A549 (cell line): Measurements from ENCODE around the gene CARMIL1. TPM values are rescaled to one million over a fixed set of nuclear protein-coding genes. Genes with fewer than 3 reads are reported as not detected.

ENCODE experiments used
- ATAC-seq, 2 experiments: fragments of 200-7000 bp in 1 of 2; fragments of >200 bp in 1 of 2; cut with Nextera tagmentation in 1 of 2; cut with Tn5 transposase in 1 of 2; 3 replicates each; pipeline versions ENCODE4 v1.8.0 to v1.9.1; 2018 to 2020; ENCODE audit warnings: mild to moderate bottlenecking in 1 of 2, moderate library complexity in 1 of 2
- CTCF ChIA-PET: fragments of 300-600 bp; sonication (Branson Sonifier 250); formaldehyde crosslinking; extraction: SDS; loops from one replicate; lab custom pipeline; 2021; ENCODE audit warnings: antibody characterized with exemption, inconsistent platforms; lab: Yijun Ruan, JAX
- POLR2A ChIA-PET: fragments of 350-600 bp; formaldehyde crosslinking; extraction: SDS; loops from one replicate; lab custom pipeline; 2021; ENCODE audit warnings: antibody characterized with exemption, inconsistent platforms; lab: Yijun Ruan, JAX
- DNase-seq, 2 experiments: peaks; one replicate each; pipeline versions ENCODE4 v3.0.0 to v3.0.0-alpha.2; 2011 to 2016; ENCODE audit warnings: low read depth in 1 of 2, low spot score in 1 of 2
- FAIRE-seq: peaks from 2 replicates; lab custom pipeline; 2011; peaks lifted over from hg19 to GRCh38; lab: Jason Lieb, UNC
- H3K27ac ChIP-seq, 2 experiments: fragments of >200 bp; sonication (Bioruptor Twin); formaldehyde crosslinking; 3 replicates each; pipeline ENCODE4 v1.5.1; 2016 to 2017
- H3K4me1 ChIP-seq: fragments of >200 bp; sonication (Bioruptor Twin); formaldehyde crosslinking; 3 replicates; pipeline ENCODE4 v1.6.1; 2016
- H3K4me2 ChIP-seq: fragments of >200 bp; sonication (Bioruptor Twin); formaldehyde crosslinking; 3 replicates; pipeline ENCODE4 v1.6.1; 2016
- H3K4me3 ChIP-seq: fragments of >200 bp; sonication (Bioruptor Twin); formaldehyde crosslinking; 3 replicates; pipeline ENCODE4 v1.5.1; 2016
- H3K9me3 ChIP-seq: fragments of >200 bp; sonication (Bioruptor Twin); formaldehyde crosslinking; 3 replicates; pipeline ENCODE4 v1.6.1; 2016
- BHLHE40 ChIP-seq: IDR thresholded peaks from 2 replicates; pipeline ENCODE4 v1.6.1; 2012; ENCODE audit warnings: low read depth, low read length, inconsistent platforms
- CBX2 ChIP-seq: fragments of 200-600 bp; sonication (generic); IDR thresholded peaks from 2 replicates; pipeline ENCODE4 v1.6.1; 2016; ENCODE audit warnings: low read depth, mild to moderate bottlenecking, borderline replicate concordance
- CHD2 ChIP-seq: fragments of 150-350 bp; IDR thresholded peaks from 2 replicates; pipeline ENCODE4 v1.6.1; 2014; ENCODE audit warnings: low read length; ENCODE audit not compliant: partially characterized antibody
- CHD4 ChIP-seq: fragments of 200-600 bp; sonication (generic); IDR thresholded peaks from 2 replicates; pipeline ENCODE4 v1.6.1; 2016; ENCODE audit warnings: antibody characterized with exemption, mild to moderate bottlenecking, borderline replicate concordance
- FOSB ChIP-seq: fragments of 250-450 bp; sonication (Bioruptor Pico); IDR thresholded peaks from 2 replicates; pipeline ENCODE4 v1.5.0; 2020; ENCODE audit warnings: mild to moderate bottlenecking, moderate library complexity
- HDAC2 ChIP-seq: fragments of 200-600 bp; sonication (generic); IDR thresholded peaks from 2 replicates; pipeline ENCODE4 v1.6.1; 2016
- HEYL ChIP-seq: fragments of 250-450 bp; sonication (Bioruptor Pico); IDR thresholded peaks from 2 replicates; pipeline ENCODE4 v1.8.0; 2021; ENCODE audit warnings: mild to moderate bottlenecking, moderate library complexity
- HOXA7 ChIP-seq: fragments of 250-450 bp; sonication (Bioruptor Pico); IDR thresholded peaks from 2 replicates; pipeline ENCODE4 v1.5.0; 2020; ENCODE audit warnings: mild to moderate bottlenecking, moderate library complexity
- HOXB13 ChIP-seq: fragments of 250-450 bp; sonication (Bioruptor Pico); IDR thresholded peaks from 2 replicates; pipeline ENCODE4 v1.5.0; 2020; ENCODE audit warnings: low read depth, mild to moderate bottlenecking, moderate library complexity
- JUN ChIP-seq, 2 experiments: fragments of >200 bp; sonication (Bioruptor Twin); formaldehyde crosslinking; IDR thresholded peaks; 2 replicates in 1 of 2; 3 replicates in 1 of 2; pipeline ENCODE4 v1.6.1; 2016 to 2017
- KDM1A ChIP-seq: fragments of 200-600 bp; sonication (generic); IDR thresholded peaks from 2 replicates; pipeline ENCODE4 v1.6.1; 2016; ENCODE audit warnings: low read depth, mild to moderate bottlenecking
- MAFK ChIP-seq: fragments of 450-650 bp; IDR thresholded peaks from 2 replicates; pipeline ENCODE4 v1.6.1; 2014; ENCODE audit not compliant: partially characterized antibody
- MAZ ChIP-seq: fragments of 150-350 bp; IDR thresholded peaks from 2 replicates; pipeline ENCODE4 v1.6.1; 2014; ENCODE audit warnings: antibody characterized with exemption, low read depth, low read length, borderline replicate concordance
- NFE2L2 ChIP-seq: fragments of 150-350 bp; conservative IDR thresholded peaks from 2 replicates; pipeline ENCODE4 v1.6.1; 2014; ENCODE audit warnings: low read length
- NR3C1 ChIP-seq: fragments of >200 bp; sonication (Bioruptor Twin); formaldehyde crosslinking; IDR thresholded peaks from 3 replicates; pipeline ENCODE4 v1.6.1; 2017
- POLR2AphosphoS2 ChIP-seq: conservative IDR thresholded peaks from 2 replicates; pipeline ENCODE4 v1.6.1; 2012; ENCODE audit warnings: low read length, improper control_type of control experiment, inconsistent platforms
- RAD21 ChIP-seq, 2 experiments: fragments of >200 bp in 1 of 2; sonication (Bioruptor Twin) in 1 of 2; formaldehyde crosslinking in 1 of 2; IDR thresholded peaks in 1 of 2; conservative IDR thresholded peaks in 1 of 2; 2 replicates in 1 of 2; 3 replicates in 1 of 2; pipeline ENCODE4 v1.6.1; 2012 to 2018; ENCODE audit warnings: inconsistent platforms in 1 of 2
- RARB ChIP-seq: fragments of 250-450 bp; sonication (Bioruptor Pico); IDR thresholded peaks from 2 replicates; pipeline ENCODE4 v1.8.0; 2021; ENCODE audit warnings: mild to moderate bottlenecking, moderate library complexity
- RCOR1 ChIP-seq: fragments of 150-350 bp; IDR thresholded peaks from 2 replicates; pipeline ENCODE4 v1.6.1; 2014; ENCODE audit warnings: antibody characterized with exemption, low read length, low read depth
- RFX5 ChIP-seq: fragments of 450-650 bp; IDR thresholded peaks from 2 replicates; pipeline ENCODE4 v1.7.1; 2014; ENCODE audit warnings: antibody characterized with exemption, mild to moderate bottlenecking, moderate library complexity
- SREBF2 ChIP-seq: fragments of 450-650 bp; IDR thresholded peaks from 2 replicates; pipeline ENCODE4 v1.6.1; 2014; ENCODE audit warnings: mild to moderate bottlenecking, moderate library complexity
- TFCP2L1 ChIP-seq: fragments of 250-450 bp; sonication (Bioruptor Pico); IDR thresholded peaks from 2 replicates; pipeline ENCODE4 v1.5.0; 2021; ENCODE audit warnings: mild to moderate bottlenecking
- ZC3H11A ChIP-seq: fragments of 450-650 bp; IDR thresholded peaks from 2 replicates; pipeline ENCODE4 v1.6.1; 2014; ENCODE audit warnings: antibody characterized with exemption, mild to moderate bottlenecking
- WGBS: methylation state at CpG from one replicate; pipeline ENCODE4 v1.1.6; 2017; ENCODE audit errors: missing lambda C conversion rate; 5-methylcytosine and 5-hydroxymethylcytosine counted together
- polyA plus RNA-seq, 4 experiments: library from polyadenylated mRNA; depleted of rRNA in 3 of 4; stranded (reverse); fragments of >200 nt; fragmentation: RNase III in 1 of 4; extraction: RNeasy Plus Mini Kit Qiagen cat#74134 plus additional on column Dnase treatment in 1 of 4; gene quantifications; 2 replicates in 3 of 4; 3 replicates in 1 of 4; pipeline ENCODE4 v1.2.3, GENCODE V29; 2011 to 2017
- TF ChIP-seq, protein P1 (sequence below): IDR thresholded peaks from 2 replicates; pipeline ENCODE4 v1.6.1; 2012
- TF ChIP-seq, protein P2 (sequence below): IDR thresholded peaks from 2 replicates; pipeline ENCODE4 v1.6.1; 2012; ENCODE audit warnings: low read depth, borderline replicate concordance
- TF ChIP-seq, protein P3 (sequence below): fragments of 250-450 bp; sonication (Bioruptor Pico); IDR thresholded peaks from 2 replicates; pipeline ENCODE4 v1.5.0; 2021; ENCODE audit warnings: mild to moderate bottlenecking, moderate library complexity, borderline replicate concordance
- TF ChIP-seq, protein P4 (sequence below): IDR thresholded peaks from 2 replicates; pipeline ENCODE4 v1.6.1; 2012
- TF ChIP-seq, protein P5 (sequence below): fragments of 250-450 bp; sonication (Bioruptor Pico); IDR thresholded peaks from 2 replicates; pipeline ENCODE4 v1.5.0; 2020; ENCODE audit warnings: low read depth, mild to moderate bottlenecking, moderate library complexity

Gene CARMIL1
- polyA plus RNA-seq, 2 of the 4 experiments (the other 2 are of a cell fraction), result 11.5 to 11.8 TPM

DNA sequence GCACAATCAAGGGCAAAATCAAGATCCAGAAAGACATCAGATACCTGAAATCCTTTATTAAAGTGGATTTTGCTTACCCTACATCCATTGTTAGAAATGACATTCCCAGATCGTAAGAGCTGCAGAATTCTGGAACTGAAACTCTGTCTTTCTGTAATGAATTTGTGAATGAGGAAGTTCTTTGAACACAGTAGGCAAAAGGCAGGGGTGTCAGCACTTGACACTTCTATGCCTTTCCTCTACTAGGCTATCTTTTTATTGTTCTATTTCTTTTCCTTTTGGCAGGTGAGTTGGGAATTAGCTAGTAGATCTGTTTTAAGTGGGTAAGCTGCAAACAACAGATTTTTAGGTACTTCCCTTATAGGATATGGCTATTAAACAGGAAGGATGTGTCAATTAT is 126.3 kb downstream of the CARMIL1 start (continued):
- TF ChIP-seq, protein P1, sequence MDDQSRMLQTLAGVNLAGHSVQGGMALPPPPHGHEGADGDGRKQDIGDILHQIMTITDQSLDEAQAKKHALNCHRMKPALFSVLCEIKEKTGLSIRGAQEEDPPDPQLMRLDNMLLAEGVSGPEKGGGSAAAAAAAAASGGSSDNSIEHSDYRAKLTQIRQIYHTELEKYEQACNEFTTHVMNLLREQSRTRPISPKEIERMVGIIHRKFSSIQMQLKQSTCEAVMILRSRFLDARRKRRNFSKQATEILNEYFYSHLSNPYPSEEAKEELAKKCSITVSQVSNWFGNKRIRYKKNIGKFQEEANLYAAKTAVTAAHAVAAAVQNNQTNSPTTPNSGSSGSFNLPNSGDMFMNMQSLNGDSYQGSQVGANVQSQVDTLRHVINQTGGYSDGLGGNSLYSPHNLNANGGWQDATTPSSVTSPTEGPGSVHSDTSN, result no peak
- no peak for TF ChIP-seq HOXA7 (CRISPR knock-in tag)

DNA sequence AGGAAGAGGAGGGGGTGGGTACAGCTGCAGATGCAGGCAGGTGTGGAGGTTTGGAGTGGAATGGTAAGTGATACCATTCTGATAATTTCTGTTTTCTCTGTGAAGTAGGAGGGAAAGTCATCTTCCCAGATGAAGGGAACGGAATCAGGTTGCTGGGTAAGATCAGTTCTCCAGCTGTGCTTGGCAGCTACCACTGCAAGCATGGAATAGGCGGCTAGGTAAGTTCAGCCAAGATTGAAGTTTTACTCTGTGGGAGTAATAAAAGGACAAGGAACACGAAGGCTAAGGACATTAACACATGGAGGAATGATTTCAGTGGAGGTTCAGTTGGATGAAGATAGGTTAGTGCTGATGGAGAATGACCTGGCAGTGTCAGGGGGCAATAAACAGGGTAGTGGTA is 128.3 kb downstream of the CARMIL1 start:
- Histone ChIP-seq H3K4me1 (no peaks in the 10 kb centered on the region), H3K9me3 (no peaks in the 10 kb centered on the region), H3K4me2 (no peak overlapping the region), H3K27ac (no peak overlapping the region), H3K4me3 (no peak overlapping the region)
- WGBS, result 71% methylated on average over 3 of the region's 3 CpGs
- CTCF ChIA-PET, result interaction anchor here (0.7 kb wide), 1 partner anchor 41 kb away, joined by 3 read pairs; no protein-coding TSS in a partner anchor
- ATAC-seq (no peak), FAIRE-seq (no peak), DNase-seq (no peak)
- no peak for TF ChIP-seq HDAC2
- TF ChIP-seq HEYL, result no peak
- no peak for TF ChIP-seq RARB
- TF ChIP-seq, protein P2, sequence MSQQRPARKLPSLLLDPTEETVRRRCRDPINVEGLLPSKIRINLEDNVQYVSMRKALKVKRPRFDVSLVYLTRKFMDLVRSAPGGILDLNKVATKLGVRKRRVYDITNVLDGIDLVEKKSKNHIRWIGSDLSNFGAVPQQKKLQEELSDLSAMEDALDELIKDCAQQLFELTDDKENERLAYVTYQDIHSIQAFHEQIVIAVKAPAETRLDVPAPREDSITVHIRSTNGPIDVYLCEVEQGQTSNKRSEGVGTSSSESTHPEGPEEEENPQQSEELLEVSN, result no peak
- TF ChIP-seq FOSB (CRISPR knock-in tag), result no peak
- no peak for TF ChIP-seq ZC3H11A
- TF ChIP-seq, protein P3, sequence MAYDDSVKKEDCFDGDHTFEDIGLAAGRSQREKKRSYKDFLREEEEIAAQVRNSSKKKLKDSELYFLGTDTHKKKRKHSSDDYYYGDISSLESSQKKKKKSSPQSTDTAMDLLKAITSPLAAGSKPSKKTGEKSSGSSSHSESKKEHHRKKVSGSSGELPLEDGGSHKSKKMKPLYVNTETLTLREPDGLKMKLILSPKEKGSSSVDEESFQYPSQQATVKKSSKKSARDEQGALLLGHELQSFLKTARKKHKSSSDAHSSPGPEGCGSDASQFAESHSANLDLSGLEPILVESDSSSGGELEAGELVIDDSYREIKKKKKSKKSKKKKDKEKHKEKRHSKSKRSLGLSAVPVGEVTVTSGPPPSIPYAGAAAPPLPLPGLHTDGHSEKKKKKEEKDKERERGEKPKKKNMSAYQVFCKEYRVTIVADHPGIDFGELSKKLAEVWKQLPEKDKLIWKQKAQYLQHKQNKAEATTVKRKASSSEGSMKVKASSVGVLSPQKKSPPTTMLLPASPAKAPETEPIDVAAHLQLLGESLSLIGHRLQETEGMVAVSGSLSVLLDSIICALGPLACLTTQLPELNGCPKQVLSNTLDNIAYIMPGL (CRISPR knock-in tag), result no peak
- no peak for TF ChIP-seq MAFK
- TF ChIP-seq, protein P4, sequence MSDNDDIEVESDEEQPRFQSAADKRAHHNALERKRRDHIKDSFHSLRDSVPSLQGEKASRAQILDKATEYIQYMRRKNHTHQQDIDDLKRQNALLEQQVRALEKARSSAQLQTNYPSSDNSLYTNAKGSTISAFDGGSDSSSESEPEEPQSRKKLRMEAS, result no peak
- TF ChIP-seq SREBF2, result no peak
- no peak for TF ChIP-seq KDM1A
- no peak for TF ChIP-seq MAZ
- no peak for TF ChIP-seq RAD21 (conservative IDR thresholded peaks at IDR 0.05 in 1 of 2, IDR thresholded peaks at IDR 0.05 in 1 of 2)
- TF ChIP-seq NFE2L2, result no peak
- TF ChIP-seq RCOR1, result no peak
- POLR2A ChIA-PET, result interaction anchor here (0.7 kb wide), 1 partner anchor 82 kb away, joined by 7 read pairs; no protein-coding TSS in a partner anchor

DNA sequence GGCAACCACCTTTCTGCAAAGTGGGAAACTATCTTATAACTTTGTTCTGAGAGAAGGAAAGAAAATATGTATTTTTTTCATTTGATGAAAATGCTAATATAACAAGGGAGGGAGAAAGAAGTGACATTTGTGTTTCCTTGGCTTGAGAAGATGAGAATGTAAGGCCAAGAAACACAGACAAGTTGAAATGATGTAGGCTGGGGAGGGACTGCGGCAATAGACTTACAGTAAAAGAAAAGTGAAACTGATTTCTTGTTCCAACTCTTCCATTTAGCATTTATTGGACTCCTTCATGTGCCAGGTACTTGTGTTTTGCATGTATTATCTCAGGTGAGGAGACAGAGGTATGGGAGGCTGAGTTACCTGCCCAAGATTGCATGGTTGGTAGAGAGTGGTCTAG is 130.9 kb downstream of the CARMIL1 start:
- DNase-seq (no peak), ATAC-seq (no peak), FAIRE-seq (no peak)
- Histone ChIP-seq H3K4me1 (no peaks in the 10 kb centered on the region), H3K27ac (no peak overlapping the region), H3K9me3 (no peaks in the 10 kb centered on the region), H3K4me3 (no peak overlapping the region), H3K4me2 (no peak overlapping the region)
- TF ChIP-seq RCOR1 (no peak), CHD2 (no peak), NR3C1 (no peak)
- CTCF ChIA-PET, result no interaction called here
- 100% methylated on average over 1 of the region's 1 CpG for WGBS
- POLR2A ChIA-PET, result no interaction called here

DNA sequence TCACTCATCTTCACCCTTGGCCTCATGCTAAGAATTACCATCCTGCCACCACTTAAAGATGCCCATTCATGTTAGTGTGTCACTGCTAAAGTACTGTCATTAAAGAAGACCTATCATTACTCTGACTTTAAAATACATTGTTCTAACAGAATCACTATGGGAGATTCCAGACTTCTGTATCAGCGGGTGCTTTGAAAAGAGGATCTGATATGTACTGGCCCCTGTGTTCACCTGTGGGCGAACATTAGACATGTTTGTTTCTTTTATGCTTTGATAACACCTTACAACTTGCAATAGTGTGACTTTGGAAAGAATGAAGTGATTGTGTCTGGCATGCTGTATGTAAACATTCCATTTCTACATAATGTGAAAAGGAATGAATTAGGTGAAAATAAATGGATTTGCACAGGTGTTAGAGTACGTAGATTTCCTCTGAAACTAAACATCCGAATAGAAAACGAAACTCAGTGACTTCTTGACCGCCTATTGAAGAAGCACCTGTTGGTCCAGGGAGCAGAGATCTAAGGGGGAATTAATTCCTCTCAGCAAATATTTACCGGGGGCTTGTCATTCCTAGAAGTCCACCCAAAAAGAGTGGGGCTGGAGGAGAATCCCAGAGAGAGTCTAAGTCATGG is 132.3 kb downstream of the CARMIL1 start:
- Histone ChIP-seq H3K4me1 (no peaks in the 10 kb centered on the region), H3K4me3 (no peak overlapping the region), H3K27ac (no peak overlapping the region), H3K4me2 (no peak overlapping the region), H3K9me3 (no peaks in the 10 kb centered on the region)
- ChIA-PET CTCF (no interaction called here), POLR2A (no interaction called here)
- no peak for FAIRE-seq
- no peak for TF ChIP-seq NFE2L2
- no peak for TF ChIP-seq HOXB13 (CRISPR knock-in tag)
- TF ChIP-seq, protein P5, sequence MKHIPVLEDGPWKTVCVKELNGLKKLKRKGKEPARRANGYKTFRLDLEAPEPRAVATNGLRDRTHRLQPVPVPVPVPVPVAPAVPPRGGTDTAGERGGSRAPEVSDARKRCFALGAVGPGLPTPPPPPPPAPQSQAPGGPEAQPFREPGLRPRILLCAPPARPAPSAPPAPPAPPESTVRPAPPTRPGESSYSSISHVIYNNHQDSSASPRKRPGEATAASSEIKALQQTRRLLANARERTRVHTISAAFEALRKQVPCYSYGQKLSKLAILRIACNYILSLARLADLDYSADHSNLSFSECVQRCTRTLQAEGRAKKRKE (CRISPR knock-in tag), result no peak
- no peak for TF ChIP-seq CHD2
- TF ChIP-seq RAD21 (conservative IDR thresholded peaks at IDR 0.05 in 1 of 2, IDR thresholded peaks at IDR 0.05 in 1 of 2), result no peak
- no peak for TF ChIP-seq TFCP2L1 (CRISPR knock-in tag)
- no peak for TF ChIP-seq HEYL
- TF ChIP-seq RFX5, result no peak
- TF ChIP-seq POLR2AphosphoS2, result no peak
- TF ChIP-seq BHLHE40, result no peak
- TF ChIP-seq, protein P4, result no peak
- TF ChIP-seq CBX2, result no peak
- no peak for TF ChIP-seq CHD4
- no peak for TF ChIP-seq JUN (IDR thresholded peaks at IDR 0.05)
- ATAC-seq, result no peak
- WGBS, result 87% methylated on average over 7 of the region's 7 CpGs
- DNase-seq, result no peak
